ENCODE results near the gene FBXO28.
"Not testable (repeated sequence)": the region's sequence is repeated elsewhere in the genome, so short reads cannot be mapped to it uniquely, and the experiment has no call there.

Gene FBXO28

DNA sequence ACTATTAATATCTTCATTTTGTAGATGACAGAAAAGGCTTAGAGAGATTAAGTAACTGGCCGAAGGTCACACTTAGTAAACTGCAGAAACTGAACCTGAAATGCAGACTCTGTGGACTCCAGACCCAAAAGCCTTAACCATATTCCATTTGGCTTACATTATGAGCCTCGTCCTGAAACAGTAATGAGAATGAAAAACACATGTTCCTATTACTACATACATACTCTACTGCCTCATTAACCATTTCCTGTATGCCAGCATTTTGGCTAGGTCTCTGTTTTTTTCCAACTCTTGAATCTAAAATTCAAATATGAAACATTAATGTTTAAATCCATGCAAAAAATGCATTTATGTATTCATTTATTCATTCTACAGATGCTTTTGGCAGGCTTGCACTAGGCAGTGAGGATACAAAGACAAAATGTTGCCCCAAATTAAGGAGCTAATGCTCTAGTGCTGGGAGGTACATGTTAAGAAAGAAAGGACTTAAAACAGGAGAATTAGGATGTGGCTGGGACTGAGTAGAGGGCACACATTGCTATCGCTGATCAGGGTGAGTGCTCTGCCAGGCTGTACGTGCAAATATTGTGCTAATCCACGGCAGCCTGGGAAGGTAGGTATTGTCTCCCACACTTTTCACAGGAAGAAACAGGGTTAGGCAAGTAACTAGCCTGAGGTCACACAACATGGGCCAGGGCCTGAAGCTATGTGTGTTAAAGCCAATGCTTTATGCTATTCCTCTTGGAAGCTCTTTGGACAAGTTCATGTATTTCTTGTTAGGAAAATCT, 83.1 kb downstream of the FBXO28 start:
- H3K9me3 ChIP-seq (ENCODE audit: control insufficient read depth, insufficient read depth, low read length), result no peaks in the 10 kb centered on the region
- peaks cover 5% of the 10 kb centered on the region for H3K36me3 ChIP-seq (ENCODE audit: control insufficient read depth, insufficient read depth, low read length)
- H3K4me3 ChIP-seq (ENCODE audit: low read depth, low read length), result no peak overlapping the region
- no peak overlapping the region for H3K9ac ChIP-seq (ENCODE audit: low read depth, low read length)
- no peaks in the 10 kb centered on the region for H3K4me1 ChIP-seq (ENCODE audit: control insufficient read depth, insufficient read depth, low read length)
- H3K27me3 ChIP-seq (ENCODE audit: control insufficient read depth, insufficient read depth, low read length), result no peaks in the 10 kb centered on the region

DNA sequence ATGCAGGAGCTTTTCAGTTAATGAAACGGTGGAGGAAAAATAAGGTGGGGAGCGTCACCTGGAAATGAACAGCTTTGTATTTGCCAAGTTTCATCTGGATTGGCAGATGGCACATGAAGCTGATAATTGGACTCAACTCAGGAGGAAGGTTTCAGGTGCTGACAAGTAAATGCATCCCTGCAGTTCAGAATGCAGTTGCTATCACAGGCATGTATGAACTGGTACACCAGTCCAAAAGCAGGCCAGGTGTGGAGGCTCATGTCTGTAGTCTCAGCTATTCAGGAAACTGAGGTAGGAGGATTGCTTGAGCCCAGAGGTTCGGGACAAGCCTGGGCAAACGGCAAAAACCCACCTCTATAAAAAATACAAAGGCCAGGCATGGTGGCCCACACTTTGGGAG, 84.7 kb downstream of the FBXO28 start:
- Histone ChIP-seq H3K4me1 (ENCODE audit: control insufficient read depth, insufficient read depth, low read length) (peaks cover 2% of the 10 kb centered on the region), H3K27me3 (ENCODE audit: control insufficient read depth, insufficient read depth, low read length) (no peaks in the 10 kb centered on the region), H3K4me3 (ENCODE audit: low read depth, low read length) (no peak overlapping the region), H3K36me3 (ENCODE audit: control insufficient read depth, insufficient read depth, low read length) (peaks cover under 1% of the 10 kb centered on the region), H3K9me3 (ENCODE audit: control insufficient read depth, insufficient read depth, low read length) (no peaks in the 10 kb centered on the region), H3K9ac (ENCODE audit: low read depth, low read length) (no peak overlapping the region)

DNA sequence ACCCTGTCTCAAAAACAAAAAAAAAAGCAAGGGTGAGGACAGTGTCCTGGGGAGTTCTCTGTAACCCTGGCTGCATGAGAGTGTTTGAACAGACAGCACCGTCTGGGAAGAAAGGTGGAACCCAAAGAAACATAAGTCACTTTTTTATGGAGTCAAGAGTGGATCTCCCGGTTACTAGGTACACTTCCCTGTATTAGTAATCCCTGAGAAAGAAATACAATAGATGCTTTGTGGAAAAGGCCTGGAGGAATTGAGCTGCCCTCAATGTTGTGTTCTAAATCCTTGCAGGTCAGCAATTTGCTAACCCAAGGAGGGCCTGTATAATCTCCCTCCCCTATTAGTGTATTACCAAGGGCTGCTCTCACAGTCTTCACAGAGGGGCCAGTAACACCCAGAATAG, 85.8 kb downstream of the FBXO28 start:
- no peaks in the 10 kb centered on the region for H3K9me3 ChIP-seq (ENCODE audit: control insufficient read depth, insufficient read depth, low read length)
- H3K27me3 ChIP-seq (ENCODE audit: control insufficient read depth, insufficient read depth, low read length), result no peaks in the 10 kb centered on the region
- no peak overlapping the region for H3K4me3 ChIP-seq (ENCODE audit: low read depth, low read length)
- peaks cover 2% of the 10 kb centered on the region for H3K4me1 ChIP-seq (ENCODE audit: control insufficient read depth, insufficient read depth, low read length)
- no peaks in the 10 kb centered on the region for H3K36me3 ChIP-seq (ENCODE audit: control insufficient read depth, insufficient read depth, low read length)
- no peak overlapping the region for H3K9ac ChIP-seq (ENCODE audit: low read depth, low read length)

DNA sequence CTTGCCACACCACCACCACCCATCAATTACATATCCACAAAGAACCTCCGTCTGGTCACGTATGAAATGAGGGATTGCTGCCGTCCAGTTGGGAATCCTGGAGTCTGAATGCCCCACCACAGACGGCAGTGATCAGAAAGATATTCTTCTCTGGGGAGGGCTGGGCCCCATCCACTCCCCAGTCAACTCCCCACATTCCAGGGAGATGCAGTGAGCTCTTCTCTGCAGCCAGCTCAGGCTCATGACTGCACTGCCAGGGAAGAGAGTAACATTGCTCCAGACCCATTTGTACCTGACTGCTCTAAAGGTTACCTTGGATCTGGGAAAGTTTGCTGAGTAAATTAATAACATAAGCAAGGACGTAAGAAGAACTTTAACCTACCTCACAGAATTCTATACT, 87.5 kb downstream of the FBXO28 start:
- H3K27me3 ChIP-seq (ENCODE audit: control insufficient read depth, insufficient read depth, low read length), result no peaks in the 10 kb centered on the region
- no peak overlapping the region for H3K4me3 ChIP-seq (ENCODE audit: low read depth, low read length)
- peaks cover 2% of the 10 kb centered on the region for H3K4me1 ChIP-seq (ENCODE audit: control insufficient read depth, insufficient read depth, low read length)
- H3K36me3 ChIP-seq (ENCODE audit: control insufficient read depth, insufficient read depth, low read length), result no peaks in the 10 kb centered on the region
- H3K9ac ChIP-seq (ENCODE audit: low read depth, low read length), result no peak overlapping the region
- no peaks in the 10 kb centered on the region for H3K9me3 ChIP-seq (ENCODE audit: control insufficient read depth, insufficient read depth, low read length)

DNA sequence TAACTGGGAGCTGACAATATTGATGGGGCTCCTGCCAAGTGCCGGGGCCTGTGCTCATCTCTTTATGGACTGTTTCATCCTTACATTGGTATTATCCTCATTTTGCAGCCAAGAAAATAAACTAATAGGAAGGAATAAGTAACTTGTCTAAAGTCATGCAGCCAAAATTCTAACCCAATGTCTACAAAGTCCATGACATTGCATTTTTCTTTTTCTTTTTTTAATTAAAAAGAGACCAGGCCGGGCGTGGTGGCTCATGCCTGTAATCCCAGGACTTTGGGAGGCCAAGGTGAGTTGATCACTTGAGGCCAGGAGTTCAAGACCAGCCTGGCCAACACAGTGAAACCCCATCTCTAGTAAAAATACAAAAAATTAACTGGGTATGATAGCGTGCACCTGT, 87.9 kb downstream of the FBXO28 start:
- Histone ChIP-seq H3K9ac (ENCODE audit: low read depth, low read length) (no peak overlapping the region), H3K9me3 (ENCODE audit: control insufficient read depth, insufficient read depth, low read length) (no peaks in the 10 kb centered on the region), H3K27me3 (ENCODE audit: control insufficient read depth, insufficient read depth, low read length) (no peaks in the 10 kb centered on the region), H3K4me3 (ENCODE audit: low read depth, low read length) (no peak overlapping the region), H3K36me3 (ENCODE audit: control insufficient read depth, insufficient read depth, low read length) (no peaks in the 10 kb centered on the region), H3K4me1 (ENCODE audit: control insufficient read depth, insufficient read depth, low read length) (peaks cover 2% of the 10 kb centered on the region)

DNA sequence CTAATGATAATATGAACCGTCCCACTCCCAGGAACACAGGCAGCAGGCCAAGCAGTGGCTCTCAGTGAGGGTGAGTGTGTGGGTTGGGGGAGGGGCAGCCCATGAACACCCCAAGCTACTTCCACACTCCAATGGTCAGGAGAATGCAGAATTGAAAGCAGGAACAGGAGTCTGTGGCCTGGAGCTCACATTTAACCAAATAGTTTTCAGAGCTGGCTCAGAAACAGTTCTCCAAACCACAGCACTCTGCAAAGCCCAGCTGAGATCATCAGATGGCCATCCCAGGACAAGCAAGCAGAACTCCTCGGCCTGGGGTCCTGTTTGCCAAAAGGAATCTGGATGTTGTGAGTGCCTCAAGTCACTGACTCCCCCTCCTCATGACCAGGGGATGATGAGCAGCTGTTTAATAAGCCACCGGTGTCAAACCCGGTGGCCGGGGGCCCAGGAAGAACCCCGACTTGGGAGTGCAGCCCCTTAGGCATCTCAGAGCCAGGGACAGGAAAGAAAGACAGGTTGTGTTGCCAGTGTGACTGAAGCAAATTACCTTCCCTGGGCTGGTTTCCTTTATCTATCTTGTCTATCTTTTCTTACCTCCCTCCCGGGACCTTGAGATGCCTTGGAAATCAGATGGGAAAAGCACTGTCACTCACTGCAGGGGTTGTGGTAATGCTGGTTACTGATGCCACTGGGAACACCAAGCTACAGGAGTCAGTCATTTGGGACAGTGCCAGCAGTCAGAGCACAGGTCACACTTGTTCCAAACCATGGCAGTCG, 89.5 kb downstream of the FBXO28 start:
- no peaks in the 10 kb centered on the region for H3K36me3 ChIP-seq (ENCODE audit: control insufficient read depth, insufficient read depth, low read length)
- peaks cover 2% of the 10 kb centered on the region for H3K4me1 ChIP-seq (ENCODE audit: control insufficient read depth, insufficient read depth, low read length)
- no peaks in the 10 kb centered on the region for H3K27me3 ChIP-seq (ENCODE audit: control insufficient read depth, insufficient read depth, low read length)
- no peaks in the 10 kb centered on the region for H3K9me3 ChIP-seq (ENCODE audit: control insufficient read depth, insufficient read depth, low read length)
- H3K9ac ChIP-seq (ENCODE audit: low read depth, low read length), result no peak overlapping the region
- H3K4me3 ChIP-seq (ENCODE audit: low read depth, low read length), result no peak overlapping the region

DNA sequence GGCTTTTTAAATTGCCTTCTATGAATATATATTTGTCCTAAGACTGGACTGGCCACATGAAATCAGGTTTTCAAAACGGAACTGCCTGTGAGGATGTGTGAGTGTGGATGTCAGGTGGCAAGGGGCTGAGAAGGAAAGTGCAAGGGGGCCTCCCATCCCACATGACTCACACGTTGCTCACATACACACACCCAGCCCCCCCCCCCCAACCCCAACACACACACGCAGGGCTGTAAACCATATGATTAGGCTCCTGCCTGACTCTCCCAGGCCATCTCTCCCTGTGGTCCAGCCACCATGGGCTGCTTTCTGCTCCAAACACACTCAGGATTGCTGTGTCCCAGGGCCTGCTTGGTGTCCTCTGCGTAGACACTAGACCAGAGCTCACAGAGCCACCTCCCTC, 91.5 kb downstream of the FBXO28 start:
- no peaks in the 10 kb centered on the region for H3K27me3 ChIP-seq (ENCODE audit: control insufficient read depth, insufficient read depth, low read length)
- no peaks in the 10 kb centered on the region for H3K36me3 ChIP-seq (ENCODE audit: control insufficient read depth, insufficient read depth, low read length)
- H3K9me3 ChIP-seq (ENCODE audit: control insufficient read depth, insufficient read depth, low read length), result no peaks in the 10 kb centered on the region
- H3K4me3 ChIP-seq (ENCODE audit: low read depth, low read length), result no peak overlapping the region
- peaks cover 2% of the 10 kb centered on the region for H3K4me1 ChIP-seq (ENCODE audit: control insufficient read depth, insufficient read depth, low read length)
- no peak overlapping the region for H3K9ac ChIP-seq (ENCODE audit: low read depth, low read length)

DNA sequence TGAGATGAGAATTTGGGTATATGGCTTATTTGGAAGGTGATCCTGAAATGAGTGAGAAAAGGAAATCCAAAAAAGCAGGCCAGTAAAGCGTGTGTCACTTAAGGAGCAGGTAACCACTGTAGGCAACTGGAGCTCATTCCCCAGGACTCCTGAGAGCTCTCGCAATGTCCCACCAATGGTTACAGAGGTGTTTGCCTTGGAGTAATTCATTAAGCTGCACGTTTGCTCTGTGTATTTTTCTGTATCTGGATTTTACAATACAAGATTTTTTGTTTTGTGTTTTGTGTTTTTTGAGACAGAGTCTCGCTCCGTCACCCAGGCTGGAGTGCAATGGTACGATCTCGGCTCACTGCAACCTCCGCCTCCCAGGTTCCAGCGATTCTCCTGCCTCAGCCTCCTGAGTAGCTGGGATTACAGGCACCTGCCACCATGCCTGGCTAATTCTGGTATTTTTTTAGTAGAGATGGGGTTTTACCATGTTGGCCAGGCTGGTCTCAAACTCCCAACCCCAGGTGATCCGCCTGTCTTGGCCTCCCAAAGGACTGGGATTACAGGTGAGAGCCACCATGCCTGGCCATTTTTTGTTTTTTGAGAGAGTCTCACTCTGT, 92.1 kb downstream of the FBXO28 start:
- not testable (repeated sequence) for H3K9me3 ChIP-seq (ENCODE audit: control insufficient read depth, insufficient read depth, low read length); H3K36me3 ChIP-seq (ENCODE audit: control insufficient read depth, insufficient read depth, low read length); H3K4me1 ChIP-seq (ENCODE audit: control insufficient read depth, insufficient read depth, low read length); H3K27me3 ChIP-seq (ENCODE audit: control insufficient read depth, insufficient read depth, low read length); H3K4me3 ChIP-seq (ENCODE audit: low read depth, low read length); H3K9ac ChIP-seq (ENCODE audit: low read depth, low read length)

DNA sequence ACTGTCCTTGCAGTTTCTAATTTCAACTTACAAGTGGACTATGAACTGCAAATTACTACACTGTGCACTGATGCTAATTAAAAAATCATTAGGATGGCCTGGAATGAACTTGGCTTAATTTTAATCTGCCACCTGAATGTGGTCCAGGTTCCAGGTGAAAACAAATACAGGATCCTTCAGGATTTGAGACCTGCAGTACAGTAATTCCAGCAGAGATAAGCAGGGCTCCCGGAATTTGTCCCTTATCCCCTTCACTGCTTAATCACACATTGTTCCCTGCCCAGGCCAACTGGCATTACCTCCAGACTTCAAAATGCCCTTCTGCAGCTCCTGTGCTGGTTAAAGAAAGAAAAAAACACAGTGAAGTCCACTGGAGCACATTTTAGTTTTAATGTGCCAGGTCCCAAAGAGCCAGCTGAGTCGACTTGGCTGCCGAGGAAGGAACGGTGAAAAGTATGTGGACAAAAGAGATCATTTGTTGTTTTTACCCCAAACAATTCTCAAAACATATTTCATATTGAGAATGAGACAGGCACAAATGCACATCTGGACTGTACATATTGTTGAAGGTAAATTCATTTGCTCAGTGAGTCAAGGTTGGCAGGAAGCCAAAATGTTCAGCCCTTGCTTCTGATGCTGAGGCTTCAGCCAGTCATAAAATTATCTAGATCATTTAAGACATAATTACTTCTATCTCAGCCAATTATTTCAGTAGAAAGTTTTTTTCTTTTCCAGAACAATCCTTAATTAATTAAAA, 97.5 kb downstream of the FBXO28 start:
- Histone ChIP-seq H3K4me1 (ENCODE audit: control insufficient read depth, insufficient read depth, low read length) (peaks cover 8% of the 10 kb centered on the region), H3K9ac (ENCODE audit: low read depth, low read length) (no peak overlapping the region), H3K36me3 (ENCODE audit: control insufficient read depth, insufficient read depth, low read length) (no peaks in the 10 kb centered on the region), H3K9me3 (ENCODE audit: control insufficient read depth, insufficient read depth, low read length) (no peaks in the 10 kb centered on the region), H3K27me3 (ENCODE audit: control insufficient read depth, insufficient read depth, low read length) (no peaks in the 10 kb centered on the region), H3K4me3 (ENCODE audit: low read depth, low read length) (no peak overlapping the region)
